Measurements from ENCODE around the gene MAP2K7. TPM values are rescaled to one million over a fixed set of nuclear protein-coding genes. Genes with fewer than 3 reads are reported as not detected.
A peak's percentile ranks its signal among the peaks of the same experiment; 100 is the strongest.
"Not testable (repeated sequence)": the region's sequence is repeated elsewhere in the genome, so short reads cannot be mapped to it uniquely, and the experiment has no call there.

MAP2K7 gene
- total RNA-seq, 1 experiment from 2014 or later, result 37.4 TPM

GRCh38 chr19:7930030-7930429 is 26.4 kb downstream of the MAP2K7 start:
- H3K4me3 Mint-ChIP-seq (ENCODE audit: unreplicated experiment); BruUV-seq (replicated peaks); H3K4me3 ChIP-seq (ENCODE audit: low read depth, low read length); intact Hi-C loops (cut with micrococcal nuclease; ENCODE audit: unreplicated experiment); H3K36me3 ChIP-seq (ENCODE audit: control insufficient read depth, insufficient read depth, low read length); DNase-seq; H3K9me3 ChIP-seq; H3K27me3 Mint-ChIP-seq (ENCODE audit: insufficient read depth, unreplicated experiment); H3K27me3 ChIP-seq (replicated peaks; ENCODE audit: control insufficient read depth, insufficient read depth, low read length); H3K9me3 Mint-ChIP-seq (ENCODE audit: unreplicated experiment); POLR2A ChIA-PET: not testable (repeated sequence)
- peak overlapping the region; percentile 73 for H3K27ac Mint-ChIP-seq (ENCODE audit: unreplicated experiment)
- H3K36me3 Mint-ChIP-seq (ENCODE audit: insufficient read depth, unreplicated experiment), result peaks cover 80% of the 10 kb centered on the region
- peaks cover 16% of the 10 kb centered on the region for H3K4me1 ChIP-seq
- H3K4me1 Mint-ChIP-seq (ENCODE audit: low read depth, unreplicated experiment), result peaks cover 10% of the 10 kb centered on the region
- CTCF ChIA-PET, result interaction anchor here (1.4 to 2.5 kb wide), 3 partner anchors 9 to 14 kb away, joined by 5 to 27 read pairs (median 19); partner anchors contain the start of genes SNAPC2 and TIMM44

- no TSS peak for BruUV-seq (replicated peaks)
- H3K9me3 ChIP-seq, result no peaks in the 10 kb centered on the region
- CTCF ChIA-PET, result interaction anchor here (0.9 to 2.5 kb wide), 2 partner anchors 10 to 14 kb away, joined by 3 to 19 read pairs; partner anchors contain the start of gene SNAPC2
- H3K36me3 ChIP-seq (ENCODE audit: control insufficient read depth, insufficient read depth, low read length), result peaks cover 1% of the 10 kb centered on the region; the same call in 1 of the 2 replicates
- Mint-ChIP-seq H3K27me3 (ENCODE audit: insufficient read depth, unreplicated experiment) (no peaks in the 10 kb centered on the region), H3K9me3 (ENCODE audit: unreplicated experiment) (no peaks in the 10 kb centered on the region), H3K4me3 (ENCODE audit: unreplicated experiment) (no peak overlapping the region), H3K4me1 (ENCODE audit: low read depth, unreplicated experiment) (peaks cover 10% of the 10 kb centered on the region), H3K27ac (ENCODE audit: unreplicated experiment) (no peak overlapping the region), H3K36me3 (ENCODE audit: insufficient read depth, unreplicated experiment) (peaks cover 83% of the 10 kb centered on the region)
- H3K4me3 ChIP-seq (ENCODE audit: low read depth, low read length), result no peak overlapping the region
- H3K27me3 ChIP-seq (replicated peaks; ENCODE audit: control insufficient read depth, insufficient read depth, low read length), result no peaks in the 10 kb centered on the region
- TF ChIP-seq, protein P1, sequence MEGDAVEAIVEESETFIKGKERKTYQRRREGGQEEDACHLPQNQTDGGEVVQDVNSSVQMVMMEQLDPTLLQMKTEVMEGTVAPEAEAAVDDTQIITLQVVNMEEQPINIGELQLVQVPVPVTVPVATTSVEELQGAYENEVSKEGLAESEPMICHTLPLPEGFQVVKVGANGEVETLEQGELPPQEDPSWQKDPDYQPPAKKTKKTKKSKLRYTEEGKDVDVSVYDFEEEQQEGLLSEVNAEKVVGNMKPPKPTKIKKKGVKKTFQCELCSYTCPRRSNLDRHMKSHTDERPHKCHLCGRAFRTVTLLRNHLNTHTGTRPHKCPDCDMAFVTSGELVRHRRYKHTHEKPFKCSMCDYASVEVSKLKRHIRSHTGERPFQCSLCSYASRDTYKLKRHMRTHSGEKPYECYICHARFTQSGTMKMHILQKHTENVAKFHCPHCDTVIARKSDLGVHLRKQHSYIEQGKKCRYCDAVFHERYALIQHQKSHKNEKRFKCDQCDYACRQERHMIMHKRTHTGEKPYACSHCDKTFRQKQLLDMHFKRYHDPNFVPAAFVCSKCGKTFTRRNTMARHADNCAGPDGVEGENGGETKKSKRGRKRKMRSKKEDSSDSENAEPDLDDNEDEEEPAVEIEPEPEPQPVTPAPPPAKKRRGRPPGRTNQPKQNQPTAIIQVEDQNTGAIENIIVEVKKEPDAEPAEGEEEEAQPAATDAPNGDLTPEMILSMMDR (IDR thresholded peaks at IDR 0.05; ENCODE audit: insufficient read depth in 1 of 2, low read depth in 1 of 2, low read length in 1 of 2, severe bottlenecking in 1 of 2, unreplicated experiment in 1 of 2), result no peak
- no peak for DNase-seq
- peaks cover 16% of the 10 kb centered on the region for H3K4me1 ChIP-seq
- POLR2A ChIA-PET, result no interaction called here
- intact Hi-C loops (cut with micrococcal nuclease; ENCODE audit: unreplicated experiment), result no loop called here
Observed at GRCh38 chr19:7930765-7931164, 27.1 kb downstream of the MAP2K7 start.

DNA sequence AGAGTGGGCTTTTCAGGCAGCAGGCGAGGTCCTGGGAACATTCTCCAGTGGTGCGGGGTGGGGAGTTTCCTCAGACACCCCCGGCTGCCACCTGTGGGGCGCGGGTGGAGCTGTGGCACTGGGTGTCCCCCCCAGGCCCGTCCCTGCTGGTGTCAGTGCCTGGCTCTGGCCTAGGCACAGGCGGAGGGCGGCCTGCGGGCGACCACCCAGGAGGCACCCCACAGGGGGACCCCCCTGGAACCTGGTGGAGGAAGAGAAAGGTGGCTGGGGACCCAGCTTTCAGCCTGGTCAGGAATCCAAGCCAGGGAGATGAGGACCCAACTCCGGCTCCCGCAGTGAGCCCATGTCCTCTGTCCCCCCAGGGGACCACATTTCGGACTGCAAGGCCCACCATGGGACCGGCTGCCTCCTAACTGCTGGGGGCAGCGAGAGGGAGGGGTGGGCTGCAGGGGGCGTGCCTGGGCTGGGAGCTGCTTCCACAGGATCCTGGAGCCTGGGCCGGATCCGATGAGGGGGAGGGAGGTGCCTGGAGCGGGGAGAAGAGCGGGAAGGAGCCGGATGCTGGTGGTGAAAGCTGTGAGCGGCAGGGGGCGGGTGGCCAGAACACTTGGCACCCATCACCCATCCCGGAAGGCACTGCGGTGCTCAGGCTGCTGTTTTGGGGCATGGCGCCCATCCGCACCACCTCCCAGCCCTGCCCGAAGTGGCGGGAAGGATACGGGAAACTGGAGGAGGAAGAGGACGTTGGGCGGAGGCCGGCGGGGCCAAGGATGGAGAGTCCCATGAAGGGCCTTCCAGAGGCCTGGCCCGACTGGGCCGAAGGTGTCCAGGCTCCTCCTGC is 27.8 kb downstream of the MAP2K7 start:
- H3K36me3 Mint-ChIP-seq (ENCODE audit: insufficient read depth, unreplicated experiment), result peaks cover 84% of the 10 kb centered on the region
- no TSS peak for BruUV-seq (replicated peaks)
- no peaks in the 10 kb centered on the region for H3K9me3 Mint-ChIP-seq (ENCODE audit: unreplicated experiment)
- ChIA-PET CTCF (interaction anchor here (0.9 to 2.5 kb wide), 2 partner anchors 11 to 13 kb away, joined by 3 to 19 read pairs; partner anchors contain the start of gene SNAPC2), POLR2A (interaction anchor here (0.7 kb wide), 1 partner anchor 13 kb away, joined by 3 read pairs; no protein-coding TSS in a partner anchor)
- H3K4me1 ChIP-seq, result peaks cover 12% of the 10 kb centered on the region
- H3K9me3 ChIP-seq, result no peaks in the 10 kb centered on the region
- DNase-seq, result no peak
- H3K4me3 ChIP-seq (ENCODE audit: low read depth, low read length), result no peak overlapping the region
- intact Hi-C loops (cut with micrococcal nuclease; ENCODE audit: unreplicated experiment), result no loop called here
- H3K4me3 Mint-ChIP-seq (ENCODE audit: unreplicated experiment), result no peak overlapping the region
- peaks cover 10% of the 10 kb centered on the region for H3K4me1 Mint-ChIP-seq (ENCODE audit: low read depth, unreplicated experiment)
- H3K36me3 ChIP-seq (ENCODE audit: control insufficient read depth, insufficient read depth, low read length), result peaks cover 1% of the 10 kb centered on the region; the same call in 1 of the 2 replicates
- no peak overlapping the region for H3K27ac Mint-ChIP-seq (ENCODE audit: unreplicated experiment)
- TF ChIP-seq, protein P1 (IDR thresholded peaks at IDR 0.05; ENCODE audit: insufficient read depth in 1 of 2, low read depth in 1 of 2, low read length in 1 of 2, severe bottlenecking in 1 of 2, unreplicated experiment in 1 of 2), result no peak
- no peaks in the 10 kb centered on the region for H3K27me3 Mint-ChIP-seq (ENCODE audit: insufficient read depth, unreplicated experiment)
- no peaks in the 10 kb centered on the region for H3K27me3 ChIP-seq (replicated peaks; ENCODE audit: control insufficient read depth, insufficient read depth, low read length)
